HG03521 (cell line): ENCODE results near the gene SLC22A4.

Experiments
- ATAC-seq: cut with Tn5 transposase; IDR thresholded peaks from one replicate; pipeline ENCODE4 v1.9.1; 2021; ENCODE audit warnings: mild to moderate bottlenecking, moderate library complexity; ENCODE audit not compliant: unreplicated experiment

Gene SLC22A4

DNA sequence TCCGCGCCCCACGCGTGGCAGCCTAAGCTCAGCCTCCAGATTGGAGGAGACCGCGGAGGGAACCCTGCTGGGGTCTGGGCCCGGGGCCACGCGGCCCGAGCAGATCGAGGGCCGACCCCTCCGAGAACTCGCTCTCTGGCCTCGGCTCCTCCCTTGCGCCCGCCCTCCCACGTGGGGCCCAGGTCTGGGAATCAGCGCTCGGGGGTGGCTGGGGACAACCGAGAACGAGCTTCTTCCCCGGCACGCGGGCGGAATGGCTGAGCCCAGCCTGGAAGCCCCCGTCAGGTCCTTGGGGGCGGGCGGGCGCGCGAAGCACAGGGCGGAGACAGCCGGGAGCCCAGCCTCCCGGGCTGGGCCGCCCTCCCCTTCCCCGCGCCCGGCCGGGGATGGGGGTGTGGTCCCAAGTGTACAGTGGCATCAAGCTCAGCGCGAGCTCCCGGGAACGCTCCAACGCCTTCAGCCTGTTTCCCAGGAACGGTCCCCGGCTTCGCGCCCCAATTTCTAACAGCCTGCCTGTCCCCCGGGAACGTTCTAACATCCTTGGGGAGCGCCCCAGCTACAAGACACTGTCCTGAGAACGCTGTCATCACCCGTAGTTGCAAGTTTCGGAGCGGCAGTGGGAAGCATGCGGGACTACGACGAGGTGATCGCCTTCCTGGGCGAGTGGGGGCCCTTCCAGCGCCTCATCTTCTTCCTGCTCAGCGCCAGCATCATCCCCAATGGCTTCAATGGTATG, at the start of gene SLC22A4:
SLC22A4 (plus strand) TSS at position 403 of the 736 bp plus-strand sequence; CDS start at position 626, 223 bp downstream.
- peak; percentile 56 for ATAC-seq

- no peak for ATAC-seq
These were observed 48.6 kb upstream of the SLC22A4 start for GRCh38 chr5:132245593-132245992.

GRCh38 chr5:132246806-132247205, 47.4 kb upstream of the SLC22A4 start:
- no peak for ATAC-seq

DNA sequence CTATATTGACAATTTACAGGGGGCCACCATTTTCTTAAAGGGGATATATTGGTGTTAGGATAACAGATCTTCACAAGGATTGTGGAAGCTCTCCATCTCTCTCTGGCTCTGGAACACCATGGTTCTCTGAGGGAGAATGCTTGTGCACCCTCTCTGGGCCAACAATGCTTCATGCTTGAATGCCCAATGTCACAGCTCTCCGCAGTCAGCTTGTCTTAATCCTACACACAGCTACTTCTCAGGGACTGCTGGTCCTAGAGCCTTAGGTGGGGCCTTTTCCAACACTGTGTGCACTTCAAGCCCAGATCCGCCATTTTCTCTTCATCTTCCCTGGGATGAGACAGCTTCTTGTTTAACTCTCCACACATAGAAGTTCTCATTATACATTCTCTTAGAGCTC, 43.6 kb upstream of the SLC22A4 start:
- ATAC-seq: no peak

DNA sequence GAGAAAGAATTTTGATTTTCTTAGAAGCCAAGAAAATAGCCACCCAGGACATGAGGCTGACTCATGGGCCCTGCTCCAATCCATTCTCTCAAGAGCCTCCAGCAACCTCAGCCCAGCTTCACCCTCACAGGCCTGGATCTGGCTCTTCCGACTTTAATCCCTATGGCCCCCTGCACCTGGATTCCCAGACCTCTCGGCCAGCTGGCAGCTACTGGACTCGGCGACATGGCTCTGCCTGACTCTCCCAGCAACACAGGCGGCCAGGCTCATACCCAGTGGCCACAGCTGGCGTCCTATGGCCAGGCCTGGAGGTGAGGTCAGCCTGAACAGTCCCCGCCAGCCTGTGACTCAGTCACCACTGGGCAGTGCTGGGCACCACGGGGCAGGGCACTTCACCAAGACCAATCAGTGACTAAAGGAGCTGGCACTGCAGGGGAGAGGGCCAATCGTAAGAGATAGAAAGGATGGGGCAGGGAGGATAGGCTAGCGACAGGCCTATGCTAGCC, 42.9 kb upstream of the SLC22A4 start:
- ATAC-seq: no peak

DNA sequence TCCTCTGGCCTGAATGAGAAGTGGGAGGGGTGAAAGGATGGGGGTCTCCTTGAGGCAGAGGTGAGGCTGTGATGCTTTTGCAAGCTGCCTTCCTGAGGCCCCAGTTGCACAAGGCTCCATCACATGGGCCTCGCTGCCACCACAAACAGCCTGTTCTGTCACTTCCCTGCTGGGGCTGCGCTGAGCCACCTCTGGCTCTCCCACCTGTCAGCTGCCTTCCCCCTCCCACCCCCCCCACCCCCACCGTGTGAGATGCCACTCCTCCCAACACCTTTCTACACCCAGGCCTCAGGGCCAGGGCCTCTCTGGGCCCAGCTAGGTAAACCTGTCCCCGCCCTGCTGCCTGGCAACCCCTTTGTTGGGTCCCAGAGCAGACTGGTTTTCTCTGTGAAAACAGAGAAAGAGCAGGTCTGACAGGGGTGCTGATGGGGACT, 41.2 kb upstream of the SLC22A4 start:
- no peak for ATAC-seq

- ATAC-seq: no peak
These were observed 40.5 kb upstream of the SLC22A4 start for GRCh38 chr5:132253452-132254320.

GRCh38 chr5:132254321-132254977, 39.7 kb upstream of the SLC22A4 start:
- no peak for ATAC-seq

GRCh38 chr5:132256086-132256782, 38.0 kb upstream of the SLC22A4 start:
- no peak for ATAC-seq

DNA sequence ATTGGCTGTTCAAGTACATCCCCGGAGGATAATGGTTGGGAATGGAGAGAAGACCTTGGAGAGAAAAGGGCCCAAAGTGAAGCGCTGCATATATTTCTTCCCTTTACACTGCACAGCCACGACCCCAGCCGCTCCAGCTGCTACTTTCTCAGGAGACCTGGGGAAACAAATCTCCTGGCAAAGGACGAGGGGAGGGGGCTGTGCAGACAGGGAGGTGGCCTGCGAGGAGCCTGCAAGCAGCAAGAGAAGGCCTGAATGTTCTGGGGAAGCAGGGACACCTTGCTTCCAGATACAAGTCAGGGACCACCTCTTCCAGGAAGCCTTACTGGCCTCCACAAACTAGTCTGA, 37.4 kb upstream of the SLC22A4 start:
- ATAC-seq: no peak

- no peak for ATAC-seq
These were observed 36.8 kb upstream of the SLC22A4 start, which contains the start of gene PDLIM4 for GRCh38 chr5:132257131-132258101. Gene PDLIM4, plus strand, starts transcription at chr5:132257696. Its CDS starts 39 bp downstream, at chr5:132257735.

DNA sequence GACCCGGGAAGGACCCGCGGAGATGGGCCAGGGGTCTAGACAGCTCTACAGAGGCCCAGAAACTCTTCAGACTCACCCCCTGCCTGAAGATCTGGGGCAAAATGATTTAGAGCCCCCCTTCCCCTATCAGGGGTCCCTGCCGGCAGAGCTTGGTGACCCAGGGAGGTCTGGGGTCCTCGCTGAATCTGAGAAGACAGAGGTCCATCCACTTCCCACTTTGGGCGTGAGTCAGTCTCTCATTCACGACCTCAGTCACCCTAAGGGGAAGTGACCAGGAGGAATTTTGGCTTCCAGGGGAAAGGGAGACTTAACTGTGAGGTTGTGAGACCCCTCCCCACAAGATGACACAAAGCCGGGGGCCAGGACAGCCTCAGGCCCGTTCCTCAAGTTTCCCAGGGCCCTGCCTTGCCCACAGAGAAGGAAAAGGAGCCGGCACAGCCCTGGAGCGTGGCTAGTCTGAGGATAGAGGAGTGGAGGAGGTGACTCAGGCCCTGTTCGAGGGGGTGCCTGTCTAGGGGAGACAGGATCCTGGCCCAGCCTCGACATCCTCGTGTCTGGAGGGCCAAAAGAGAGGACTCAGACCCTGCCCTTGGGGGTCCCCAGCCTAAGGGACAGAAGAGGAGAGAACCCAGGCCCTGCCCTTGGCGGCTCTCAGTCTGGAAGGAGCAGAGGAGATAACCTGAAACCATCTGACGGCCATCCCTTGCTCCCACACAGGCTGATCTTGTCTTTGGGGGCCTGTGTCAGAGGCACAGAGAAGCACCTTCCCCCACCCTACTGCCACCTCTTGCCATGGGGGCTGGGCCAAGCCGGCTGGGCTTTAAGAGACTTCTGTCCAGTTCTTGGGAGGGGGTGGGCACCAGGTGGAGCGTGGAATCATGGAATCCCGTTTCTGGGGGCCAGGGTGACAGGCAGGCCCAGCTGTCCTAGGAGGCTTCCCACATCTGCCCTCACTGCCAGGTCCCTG, 35.8 kb upstream of the SLC22A4 start:
- no peak for ATAC-seq

DNA sequence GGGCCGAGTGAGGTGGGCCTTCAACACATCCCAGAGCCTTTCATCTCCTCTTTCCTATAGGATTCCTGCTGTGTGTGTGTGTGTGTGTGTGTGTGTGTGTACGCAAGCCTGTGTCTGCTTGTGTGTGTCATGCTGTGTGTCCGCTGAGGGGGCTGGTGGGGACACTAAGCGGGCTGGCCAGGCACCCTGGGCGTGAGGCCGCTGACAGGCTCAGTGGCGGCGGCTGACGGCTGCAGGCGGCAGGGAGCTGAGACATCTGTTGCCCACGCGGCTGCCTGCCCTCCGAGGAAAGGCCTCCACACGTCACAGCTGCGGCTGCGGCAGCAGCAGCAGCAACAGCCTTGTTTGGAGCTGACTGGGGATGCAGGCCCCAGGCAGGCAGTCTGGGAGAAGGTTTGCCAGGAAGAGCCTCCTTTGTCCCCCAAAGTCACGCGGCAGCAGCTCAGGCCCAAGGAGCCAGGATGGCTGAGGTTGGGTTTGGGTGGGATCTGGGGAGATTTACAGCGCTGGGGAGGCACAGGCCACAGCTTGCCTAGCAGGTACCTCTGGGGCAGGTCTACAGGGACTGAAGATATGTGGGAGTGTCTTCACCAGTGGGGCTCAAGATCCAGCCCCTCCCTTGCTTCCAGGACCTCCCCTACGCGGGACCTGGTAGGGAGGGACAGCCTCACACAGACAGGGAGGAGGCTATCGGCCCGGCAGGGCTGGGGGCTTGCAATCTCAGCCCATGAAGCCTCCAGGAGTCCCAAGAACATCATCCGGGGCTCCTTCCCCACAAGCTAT, 34.9 kb upstream of the SLC22A4 start:
- ATAC-seq: no peak

DNA sequence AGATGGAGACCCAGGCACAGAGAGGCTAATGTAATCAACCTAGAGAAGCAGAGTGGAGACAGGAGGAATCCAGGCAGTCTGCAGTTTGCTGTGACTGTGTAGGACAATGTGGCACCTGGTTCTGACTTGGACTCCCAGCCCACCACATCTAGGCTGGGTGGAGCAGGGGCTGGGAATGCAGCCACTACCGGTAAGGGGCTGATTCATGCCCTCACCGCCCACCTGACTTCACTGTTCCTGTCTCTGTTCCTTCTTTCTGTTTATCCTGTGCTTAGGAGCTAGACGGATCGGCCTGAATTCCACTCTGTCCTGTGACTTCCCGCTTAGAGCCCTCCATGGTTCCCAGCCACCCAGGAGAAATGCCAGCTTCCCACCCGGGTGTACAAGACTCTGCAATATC, 34.1 kb upstream of the SLC22A4 start:
- no peak for ATAC-seq

- no peak for ATAC-seq
These were observed 33.3 kb upstream of the SLC22A4 start for GRCh38 chr5:132260714-132261551.
